ENCODE measurements around the gene SPON1. TPM values are rescaled to one million over a fixed set of nuclear protein-coding genes. Genes with fewer than 3 reads are reported as not detected.

Gene SPON1
- total and polyA plus RNA-seq, 2 of the 8 experiments (the other 6 are each of a cell fraction or from before 2014, with no cell fraction given): 1.5 to 5.4 TPM

GRCh38 chr11:14018441-14018840 lies 55.9 kb downstream of the SPON1 start (continued):
- TF ChIP-seq CHD7 (IDR thresholded peaks at IDR 0.05; ENCODE audit: insufficient replicate concordance, low read length) (no peak), SIN3A (conservative IDR thresholded peaks at IDR 0.05 in 1 of 2, IDR thresholded peaks at IDR 0.05 in 1 of 2; ENCODE audit: low read depth in 1 of 2, low read length in 2 of 2) (no peak), RBBP5 (IDR thresholded peaks at IDR 0.05; ENCODE audit: borderline replicate concordance, low read depth, low read length) (no peak), TBP (IDR thresholded peaks at IDR 0.05; ENCODE audit: low read depth, low read length) (no peak), CHD2 (IDR thresholded peaks at IDR 0.05; ENCODE audit: low read length) (no peak), CBX8 (IDR thresholded peaks at IDR 0.05; ENCODE audit: borderline replicate concordance, low read depth, low read length) (no peak), CTBP2 (IDR thresholded peaks at IDR 0.05; ENCODE audit: borderline replicate concordance, insufficient read depth, insufficient read length, low read length) (no peak), PHF8 (conservative IDR thresholded peaks at IDR 0.05; ENCODE audit: low read depth, low read length) (no peak), RXRA (IDR thresholded peaks at IDR 0.05; ENCODE audit: insufficient read depth, low read depth, low read length) (no peak), SP1 (IDR thresholded peaks at IDR 0.05; ENCODE audit: low read depth, low read length) (no peak), SP4 (IDR thresholded peaks at IDR 0.05; ENCODE audit: low read length) (no peak), KDM1A (IDR thresholded peaks at IDR 0.05; ENCODE audit: borderline replicate concordance, low read length) (no peak)
